OCI-LY7 (cell line): ENCODE results near the gene RAB31.

Experiments used
- CTCF ChIP-seq: fragments of 200-600 bp; sonication (generic); conservative IDR thresholded peaks from 2 replicates; pipeline ENCODE4 v1.5.1; 2014; ENCODE audit warnings: mild to moderate bottlenecking, antibody characterized with exemption, low read length, moderate library complexity, mixed read lengths
- EZH2phosphoT487 ChIP-seq: fragments of 200-600 bp; sonication (generic); IDR thresholded peaks from 2 replicates; pipeline ENCODE4 v1.6.1; 2018; ENCODE audit warnings: low read depth, borderline replicate concordance, mild to moderate bottlenecking, mixed run types, antibody characterized with exemption, low read length, moderate library complexity, mixed read lengths

- no peak for TF ChIP-seq CTCF
- no peak for TF ChIP-seq EZH2phosphoT487
These were observed 159.0 kb downstream of the RAB31 start for GRCh38 chr18:9867071-9867594.
